ENCODE results near the gene GRAMD2A.

The GRAMD2A gene

GRCh38 chr15:72197460-72198355 is at the start of gene GRAMD2A:
Gene GRAMD2A, minus strand, starts transcription at chr15:72197787.
- DNase-seq, result peak; percentile 47
- H3K27ac ChIP-seq, result no peak within 1 kb of the TSS
- TF ChIP-seq CTCF (IDR thresholded peaks at IDR 0.05; ENCODE audit: low read depth, low read length), result no peak
- H3K27me3 ChIP-seq (ENCODE audit: insufficient read depth, low read depth, severe bottlenecking), result no peaks in the 10 kb centered on the region
- H3K9me3 ChIP-seq (ENCODE audit: severe bottlenecking), result no peaks in the 10 kb centered on the region
- H3K36me3 ChIP-seq, result peaks cover 50% of the 10 kb centered on the region
- no peak within 1 kb of the TSS for H3K4me3 ChIP-seq (ENCODE audit: low read depth, low read length)

- Histone ChIP-seq H3K27me3 (ENCODE audit: insufficient read depth, low read depth, severe bottlenecking) (no peaks in the 10 kb centered on the region), H3K4me3 (ENCODE audit: low read depth, low read length) (no peak overlapping the region; the same call in 1 of the 2 replicates), H3K36me3 (peaks cover 73% of the 10 kb centered on the region), H3K9me3 (ENCODE audit: severe bottlenecking) (no peaks in the 10 kb centered on the region), H3K27ac (peak overlapping the region; percentile 77)
- DNase-seq, result peak; percentile 55
- no peak for TF ChIP-seq CTCF (IDR thresholded peaks at IDR 0.05; ENCODE audit: low read depth, low read length)
These were observed 45.3 kb upstream of the GRAMD2A start for GRCh38 chr15:72242775-72243370.

- Histone ChIP-seq H3K4me3 (ENCODE audit: low read depth, low read length) (no peak overlapping the region), H3K36me3 (peaks cover 48% of the 10 kb centered on the region), H3K9me3 (ENCODE audit: severe bottlenecking) (no peaks in the 10 kb centered on the region), H3K27me3 (ENCODE audit: insufficient read depth, low read depth, severe bottlenecking) (no peaks in the 10 kb centered on the region), H3K27ac (no peak overlapping the region)
- no peak for TF ChIP-seq CTCF (IDR thresholded peaks at IDR 0.05; ENCODE audit: low read depth, low read length)
- no peak for DNase-seq
These were observed 42.1 kb upstream of the GRAMD2A start for GRCh38 chr15:72239652-72240051.

DNA sequence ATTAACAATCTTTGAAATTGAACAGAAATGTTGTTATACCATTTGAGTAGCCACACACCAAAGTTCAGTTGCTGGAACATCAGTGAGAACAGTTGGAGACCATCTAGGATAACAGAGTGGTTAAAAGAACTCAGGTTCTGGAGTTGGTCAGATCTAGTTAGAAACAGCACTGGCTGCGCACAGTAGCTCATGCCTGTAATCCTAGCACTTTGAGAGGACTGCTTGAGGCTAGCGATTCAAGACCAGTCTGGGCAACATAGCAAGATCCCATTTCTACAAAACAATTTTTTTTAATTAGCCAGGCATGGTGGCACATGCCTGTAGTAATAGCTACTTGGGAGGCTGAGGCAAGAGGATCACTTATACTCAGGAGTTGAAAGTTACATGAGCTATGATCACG is 41.0 kb upstream of the GRAMD2A start:
- peaks cover 38% of the 10 kb centered on the region for H3K36me3 ChIP-seq
- H3K9me3 ChIP-seq (ENCODE audit: severe bottlenecking), result no peaks in the 10 kb centered on the region
- TF ChIP-seq CTCF (IDR thresholded peaks at IDR 0.05; ENCODE audit: low read depth, low read length), result no peak
- no peak overlapping the region for H3K4me3 ChIP-seq (ENCODE audit: low read depth, low read length)
- no peaks in the 10 kb centered on the region for H3K27me3 ChIP-seq (ENCODE audit: insufficient read depth, low read depth, severe bottlenecking)
- DNase-seq, result no peak
- no peak overlapping the region for H3K27ac ChIP-seq

DNA sequence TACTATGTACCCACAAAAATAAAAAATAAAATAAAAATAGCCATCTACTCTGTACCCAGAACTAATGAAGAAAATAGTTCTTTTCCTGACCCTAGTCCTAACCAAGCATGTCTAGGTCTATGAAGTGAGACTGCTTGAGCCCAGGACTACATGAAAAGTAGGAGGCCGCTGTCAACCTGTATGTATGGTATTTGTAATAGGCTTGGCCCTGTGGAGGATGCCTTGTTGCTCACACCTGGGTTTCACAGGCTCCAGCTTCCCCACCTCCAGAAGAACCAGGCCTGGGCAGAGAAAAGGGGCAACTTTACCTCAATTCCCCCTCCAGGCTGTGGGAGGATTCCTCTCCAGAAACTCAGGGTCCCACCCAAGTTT is 40.3 kb upstream of the GRAMD2A start:
- Histone ChIP-seq H3K9me3 (ENCODE audit: severe bottlenecking) (no peaks in the 10 kb centered on the region), H3K4me3 (ENCODE audit: low read depth, low read length) (no peak overlapping the region), H3K27ac (no peak overlapping the region), H3K36me3 (peaks cover 36% of the 10 kb centered on the region), H3K27me3 (ENCODE audit: insufficient read depth, low read depth, severe bottlenecking) (no peaks in the 10 kb centered on the region)
- no peak for TF ChIP-seq CTCF (IDR thresholded peaks at IDR 0.05; ENCODE audit: low read depth, low read length)
- DNase-seq, result no peak

All from WERI-Rb-1 (cell line).